ENCODE results near the gene C12orf57. TPM values are rescaled to one million over a fixed set of nuclear protein-coding genes. Genes with fewer than 3 reads are reported as not detected.

Gene C12orf57
- total and polyA plus RNA-seq, 10 of the 15 experiments (the other 5 are each of a cell fraction or from before 2014, with no cell fraction given), result 64.5 to 377 (median 211) TPM

GRCh38 chr12:6909421-6910145 lies 34.2 kb upstream of the C12orf57 start (continued):
- TF ChIP-seq ZBTB11 (CRISPR knock-in tag; IDR thresholded peaks at IDR 0.05) (no peak), DPF2 (IDR thresholded peaks at IDR 0.05) (no peak), CTCF (IDR thresholded peaks at IDR 0.05 in 2 of 3, conservative IDR thresholded peaks at IDR 0.05 in 1 of 3; ENCODE audit: control insufficient read depth in 2 of 3, extremely low read depth in 1 of 3, insufficient read depth in 1 of 3, low read depth in 3 of 3, low read length in 3 of 3) (no peak)

Data from GM12878 (cell line).